K562 (cell line): ENCODE data around the gene CHTOP. TPM values are rescaled to one million over a fixed set of nuclear protein-coding genes. Genes with fewer than 3 reads are reported as not detected.

Source experiments
- CCNT2 ChIP-seq: IDR thresholded peaks from 2 replicates; pipeline ENCODE4 v1.6.1; 2011; ENCODE audit warnings: borderline replicate concordance, low read depth, mild to moderate bottlenecking, moderate library complexity, mixed read lengths, low read length; ENCODE audit not compliant: insufficient read length; ENCODE audit errors: extremely low read depth
- EP300 ChIP-seq: IDR thresholded peaks from 2 replicates; pipeline ENCODE4 v1.6.1; 2012; ENCODE audit warnings: low read length, improper control_type of control experiment
- ETS2 ChIP-seq: IDR thresholded peaks from 2 replicates; pipeline ENCODE4 v1.6.1; 2016; ENCODE audit warnings: borderline replicate concordance, missing genetic modification characterization, mild to moderate bottlenecking, moderate library complexity, missing compliant biosample characterization; ENCODE audit not compliant: poor library complexity, severe bottlenecking
- HDAC1 ChIP-seq, 2 experiments: fragments of 450-650 bp; IDR thresholded peaks; 2 replicates each; pipeline ENCODE4 v1.6.1; 2016 to 2017; ENCODE audit warnings: inconsistent platforms in 1 of 2, mild to moderate bottlenecking in 1 of 2, moderate library complexity in 1 of 2
- HSF4 ChIP-seq: fragments of 250-450 bp; sonication (Bioruptor Pico); IDR thresholded peaks from 2 replicates; pipeline ENCODE4 v2.1.2; 2022; ENCODE audit warnings: mild to moderate bottlenecking, moderate library complexity, borderline replicate concordance
- KAT7 ChIP-seq: sonication (generic); formaldehyde crosslinking; IDR thresholded peaks from 2 replicates; pipeline ENCODE4 v1.8.0; 2022; ENCODE audit warnings: missing genetic modification reagents, mild to moderate bottlenecking, borderline replicate concordance
- KDM1A ChIP-seq, 2 experiments: fragments of 450-650 bp; IDR thresholded peaks; 2 replicates each; pipeline ENCODE4 v1.6.1; 2016; ENCODE audit warnings: mild to moderate bottlenecking in 2 of 2
- LEF1 ChIP-seq: fragments of 450-650 bp; IDR thresholded peaks from 2 replicates; pipeline ENCODE4 v1.6.1; 2016; ENCODE audit warnings: mild to moderate bottlenecking
- NFYB ChIP-seq: IDR thresholded peaks from 2 replicates; pipeline ENCODE4 v1.6.1; 2011; ENCODE audit warnings: mild to moderate bottlenecking, moderate library complexity; ENCODE audit not compliant: insufficient read length; ENCODE audit errors: extremely low read depth
- PTTG1 ChIP-seq: fragments of 450-650 bp; IDR thresholded peaks from 2 replicates; pipeline ENCODE4 v1.6.1; 2016; ENCODE audit warnings: low read depth, mild to moderate bottlenecking, missing genetic modification characterization, missing compliant biosample characterization
- PURB ChIP-seq: sonication (generic); formaldehyde crosslinking; IDR thresholded peaks from 2 replicates; pipeline ENCODE4 v1.9.0; 2021; ENCODE audit warnings: low read depth, mild to moderate bottlenecking, missing genetic modification reagents
- RB1 ChIP-seq: fragments of 450-650 bp; IDR thresholded peaks from 2 replicates; pipeline ENCODE4 v1.6.1; 2017; ENCODE audit warnings: low read depth, mild to moderate bottlenecking
- RBBP5 ChIP-seq: fragments of 200-600 bp; sonication (generic); IDR thresholded peaks from 2 replicates; pipeline ENCODE4 v1.6.1; 2012; ENCODE audit warnings: borderline replicate concordance, mild to moderate bottlenecking, low read length, control low read depth, inconsistent platforms; ENCODE audit not compliant: insufficient read depth, poor library complexity, severe bottlenecking
- RHOXF2B ChIP-seq: fragments of 250-450 bp; sonication (Bioruptor Pico); conservative IDR thresholded peaks from 2 replicates; pipeline ENCODE4 v1.5.1; 2021
- RUNX1 ChIP-seq: sonication (generic); IDR thresholded peaks from 2 replicates; pipeline ENCODE4 v1.6.1; 2016; ENCODE audit warnings: antibody characterized with exemption, low read depth
- SMARCA5 ChIP-seq: fragments of 450-650 bp; IDR thresholded peaks from 2 replicates; pipeline ENCODE4 v1.6.1; 2016
- ZEB2 ChIP-seq: fragments of 450-650 bp; IDR thresholded peaks from 2 replicates; pipeline ENCODE4 v1.6.1; 2016
- ZNF12 ChIP-seq: sonication (generic); formaldehyde crosslinking; IDR thresholded peaks from 2 replicates; pipeline ENCODE4 v1.4.0; 2020; ENCODE audit warnings: mild to moderate bottlenecking, missing genetic modification reagents
- ZNF143 ChIP-seq: sonication (generic); formaldehyde crosslinking; IDR thresholded peaks from 2 replicates; pipeline ENCODE4 v1.9.0; 2022; ENCODE audit warnings: mild to moderate bottlenecking, missing genetic modification reagents
- polyA plus RNA-seq, 8 experiments: library from polyadenylated mRNA; depleted of rRNA in 4 of 8; stranded (reverse) in 5 of 8; unstranded in 3 of 8; fragments of >200 nt; fragmentation: Nextera tagmentation in 2 of 8; fragmentation: Illumina TruSeq in 1 of 8; extraction: Ambion mirVana in 2 of 8; extraction: Trizol in 1 of 8; gene quantifications; 2 replicates each; pipeline versions ENCODE4 v1.2.1 to v1.2.3, GENCODE V29; 2011 to 2014; ENCODE audit warnings: inconsistent platforms in 1 of 8, missing spikeins in 1 of 8
- total RNA-seq, 7 experiments: library from RNA; depleted of rRNA in 6 of 7; stranded (reverse); fragments of >200 nt in 6 of 7; fragmentation: Illumina TruSeq in 2 of 7; extraction: Trizol in 2 of 7; gene quantifications; 2 replicates each; pipeline versions ENCODE4 v1.2.1 to v1.2.3, GENCODE V29; 2011 to 2021; ENCODE audit warnings: low replicate concordance in 1 of 7
- TF ChIP-seq, protein P1 (sequence below): fragments of 250-450 bp; sonication (Bioruptor Pico); IDR thresholded peaks from 2 replicates; pipeline ENCODE4 v1.8.0; 2021; ENCODE audit warnings: mild to moderate bottlenecking, moderate library complexity
- TF ChIP-seq, protein P2 (sequence below), 2 experiments: IDR thresholded peaks in 1 of 2; conservative IDR thresholded peaks in 1 of 2; 2 replicates each; pipeline ENCODE4 v1.6.1; 2016; ENCODE audit warnings: low read depth in 2 of 2, mild to moderate bottlenecking in 1 of 2, missing compliant biosample characterization in 1 of 2, missing genetic modification characterization in 1 of 2, moderate library complexity in 1 of 2
- TF ChIP-seq, protein P3 (sequence below): sonication (generic); formaldehyde crosslinking; IDR thresholded peaks from 2 replicates; pipeline ENCODE4 v1.8.1; 2023; ENCODE audit warnings: mild to moderate bottlenecking, missing genetic modification reagents

Gene CHTOP
- total and polyA plus RNA-seq, 9 of the 15 experiments (the other 6 are each of a cell fraction or from before 2014, with no cell fraction given): 10.2 to 91.8 (median 60.8) TPM

DNA sequence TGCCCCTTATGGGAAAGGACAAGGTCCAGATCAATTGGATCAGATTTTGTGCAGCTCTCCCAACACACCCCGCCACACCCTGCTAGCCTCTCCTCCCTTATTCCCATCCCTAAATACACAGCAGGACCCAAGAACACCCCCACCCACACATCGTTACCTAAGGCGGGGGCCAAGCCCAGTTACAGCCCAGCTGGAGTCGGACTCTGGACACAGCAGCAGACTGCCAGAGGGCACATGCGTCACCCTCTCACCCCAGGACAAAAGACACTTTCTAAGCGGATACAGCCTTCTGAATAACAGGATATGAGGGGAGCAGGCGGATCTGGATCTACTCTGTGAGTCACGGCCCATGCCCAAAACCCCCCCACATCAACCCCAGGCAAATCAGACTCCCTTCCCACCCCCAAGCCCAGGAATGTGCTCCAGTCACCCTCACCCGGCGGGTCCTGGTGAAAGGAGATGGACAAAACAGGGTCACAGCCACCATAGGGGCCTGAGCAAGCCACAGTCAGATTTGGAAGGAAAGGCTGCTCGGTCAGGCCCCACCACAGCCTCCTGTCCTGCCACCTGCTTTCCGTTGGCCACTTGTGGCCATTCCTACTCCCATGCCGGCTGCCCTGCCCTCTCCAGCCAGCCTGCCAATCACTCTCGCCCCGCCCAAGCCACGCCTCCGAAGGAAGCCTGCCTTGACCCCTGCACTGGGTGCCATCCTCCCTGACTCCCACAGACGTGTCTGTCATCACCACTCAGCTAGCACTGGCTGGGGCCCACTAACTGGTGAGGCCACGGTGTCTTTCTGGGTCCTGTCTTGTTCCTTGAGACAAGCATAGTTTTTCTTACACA, 24.9 kb upstream of the CHTOP start (continued):
- no peak for TF ChIP-seq ETS2 (tag)
- peak; percentile 37; the same call in 1 of the 2 replicates for TF ChIP-seq EP300
- TF ChIP-seq RHOXF2B: no peak
- TF ChIP-seq, protein P1, sequence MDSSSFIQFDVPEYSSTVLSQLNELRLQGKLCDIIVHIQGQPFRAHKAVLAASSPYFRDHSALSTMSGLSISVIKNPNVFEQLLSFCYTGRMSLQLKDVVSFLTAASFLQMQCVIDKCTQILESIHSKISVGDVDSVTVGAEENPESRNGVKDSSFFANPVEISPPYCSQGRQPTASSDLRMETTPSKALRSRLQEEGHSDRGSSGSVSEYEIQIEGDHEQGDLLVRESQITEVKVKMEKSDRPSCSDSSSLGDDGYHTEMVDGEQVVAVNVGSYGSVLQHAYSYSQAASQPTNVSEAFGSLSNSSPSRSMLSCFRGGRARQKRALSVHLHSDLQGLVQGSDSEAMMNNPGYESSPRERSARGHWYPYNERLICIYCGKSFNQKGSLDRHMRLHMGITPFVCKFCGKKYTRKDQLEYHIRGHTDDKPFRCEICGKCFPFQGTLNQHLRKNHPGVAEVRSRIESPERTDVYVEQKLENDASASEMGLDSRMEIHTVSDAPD (CRISPR knock-in tag): no peak
- TF ChIP-seq RUNX1: no peak
- no peak for TF ChIP-seq ZNF143 (CRISPR knock-in tag)
- peak in 1 of 2 experiments; percentile 73; a peak in 1 of 4 replicates for TF ChIP-seq HDAC1 (IDR thresholded peaks at IDR 0.05)
- TF ChIP-seq PTTG1 (tag): no peak
- TF ChIP-seq HSF4 (CRISPR knock-in tag): no peak
- TF ChIP-seq NFYB: no peak
- no peak for TF ChIP-seq PURB (CRISPR knock-in tag)
- no peak for TF ChIP-seq KAT7 (CRISPR knock-in tag)
- TF ChIP-seq, protein P2, sequence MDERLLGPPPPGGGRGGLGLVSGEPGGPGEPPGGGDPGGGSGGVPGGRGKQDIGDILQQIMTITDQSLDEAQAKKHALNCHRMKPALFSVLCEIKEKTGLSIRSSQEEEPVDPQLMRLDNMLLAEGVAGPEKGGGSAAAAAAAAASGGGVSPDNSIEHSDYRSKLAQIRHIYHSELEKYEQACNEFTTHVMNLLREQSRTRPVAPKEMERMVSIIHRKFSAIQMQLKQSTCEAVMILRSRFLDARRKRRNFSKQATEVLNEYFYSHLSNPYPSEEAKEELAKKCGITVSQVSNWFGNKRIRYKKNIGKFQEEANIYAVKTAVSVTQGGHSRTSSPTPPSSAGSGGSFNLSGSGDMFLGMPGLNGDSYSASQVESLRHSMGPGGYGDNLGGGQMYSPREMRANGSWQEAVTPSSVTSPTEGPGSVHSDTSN (CRISPR knock-in tag; IDR thresholded peaks at IDR 0.05; ENCODE audit: low read depth): peak; percentile 86
- TF ChIP-seq, protein P2 (tag; conservative IDR thresholded peaks at IDR 0.05; ENCODE audit: low read depth): peak; percentile 98
- peak; percentile 72 for TF ChIP-seq ZEB2
- TF ChIP-seq, protein P3, sequence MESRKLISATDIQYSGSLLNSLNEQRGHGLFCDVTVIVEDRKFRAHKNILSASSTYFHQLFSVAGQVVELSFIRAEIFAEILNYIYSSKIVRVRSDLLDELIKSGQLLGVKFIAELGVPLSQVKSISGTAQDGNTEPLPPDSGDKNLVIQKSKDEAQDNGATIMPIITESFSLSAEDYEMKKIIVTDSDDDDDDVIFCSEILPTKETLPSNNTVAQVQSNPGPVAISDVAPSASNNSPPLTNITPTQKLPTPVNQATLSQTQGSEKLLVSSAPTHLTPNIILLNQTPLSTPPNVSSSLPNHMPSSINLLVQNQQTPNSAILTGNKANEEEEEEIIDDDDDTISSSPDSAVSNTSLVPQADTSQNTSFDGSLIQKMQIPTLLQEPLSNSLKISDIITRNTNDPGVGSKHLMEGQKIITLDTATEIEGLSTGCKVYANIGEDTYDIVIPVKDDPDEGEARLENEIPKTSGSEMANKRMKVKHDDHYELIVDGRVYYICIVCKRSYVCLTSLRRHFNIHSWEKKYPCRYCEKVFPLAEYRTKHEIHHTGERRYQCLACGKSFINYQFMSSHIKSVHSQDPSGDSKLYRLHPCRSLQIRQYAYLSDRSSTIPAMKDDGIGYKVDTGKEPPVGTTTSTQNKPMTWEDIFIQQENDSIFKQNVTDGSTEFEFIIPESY (CRISPR knock-in tag): 0 out of 2 replicates have a peak, but pooled peaks have one; percentile 15
- no peak for TF ChIP-seq SMARCA5
- TF ChIP-seq CCNT2: no peak
- TF ChIP-seq KDM1A (IDR thresholded peaks at IDR 0.05): peak; percentile 71 to 72; a peak in 2 of 4 replicates
- no peak for TF ChIP-seq RB1
- no peak for TF ChIP-seq ZNF12 (CRISPR knock-in tag)
- TF ChIP-seq RBBP5: peak; percentile 52
- TF ChIP-seq LEF1: peak; percentile 74
